MCF 10A (cell line): ENCODE data around the gene CPA3. TPM values are rescaled to one million over a fixed set of nuclear protein-coding genes. Genes with fewer than 3 reads are reported as not detected.

Source experiments
- BruUV-seq: library from RNA; stranded (reverse); fragments of 400-500 nt; replicated peaks from 2 replicates; lab custom pipeline; 2021; lab: Mats Ljungman, UMichigan
- CTCF ChIA-PET: fragments of 300-600 bp; sonication (Branson Sonifier 250); formaldehyde crosslinking; extraction: SDS; loops from one replicate; lab custom pipeline; 2021; ENCODE audit warnings: antibody characterized with exemption, inconsistent platforms; lab: Yijun Ruan, JAX
- POLR2A ChIA-PET: fragments of 300-600, 350-650 bp; sonication (Branson Sonifier 250); formaldehyde crosslinking; extraction: SDS; loops from one replicate; lab custom pipeline; 2020; ENCODE audit warnings: antibody characterized with exemption, inconsistent platforms; lab: Yijun Ruan, JAX
- DNase-seq: peaks from one replicate; pipeline ENCODE4 v3.0.0-alpha.2; 2018; ENCODE audit not compliant: unreplicated experiment
- H3K27ac Mint-ChIP-seq: one replicate; pipeline ENCODE4 v1.8.0; 2022; ENCODE audit warnings: mild to moderate bottlenecking, low read depth, mixed read lengths; ENCODE audit not compliant: unreplicated experiment
- H3K27me3 Mint-ChIP-seq: one replicate; pipeline ENCODE4 v1.8.0; 2022; ENCODE audit warnings: mixed read lengths; ENCODE audit not compliant: insufficient read depth, unreplicated experiment
- H3K36me3 Mint-ChIP-seq: one replicate; pipeline ENCODE4 v1.8.0; 2022; ENCODE audit warnings: mild to moderate bottlenecking, moderate library complexity, mixed read lengths; ENCODE audit not compliant: insufficient read depth, unreplicated experiment
- H3K4me1 Mint-ChIP-seq: one replicate; pipeline ENCODE4 v1.8.0; 2022; ENCODE audit warnings: mixed read lengths; ENCODE audit not compliant: insufficient read depth, unreplicated experiment
- H3K4me3 Mint-ChIP-seq: one replicate; pipeline ENCODE4 v1.8.0; 2022; ENCODE audit warnings: mild to moderate bottlenecking, moderate library complexity, mixed read lengths; ENCODE audit not compliant: unreplicated experiment
- H3K9me3 Mint-ChIP-seq: one replicate; pipeline ENCODE4 v1.8.0; 2022; ENCODE audit warnings: mixed read lengths; ENCODE audit not compliant: unreplicated experiment
- intact Hi-C: fragments of 100-400 bp; cut with micrococcal nuclease; formaldehyde crosslinking; loops from 2 replicates; pipeline ENCODE4 v1.14.1; 2022
- total RNA-seq: library from RNA; stranded (reverse); gene quantifications from 2 replicates; pipeline ENCODE4 v1.2.3, GENCODE V29; 2022
- TF ChIP-seq, protein P1 (sequence below): fragments of 200-600 bp; IDR thresholded peaks from one replicate; pipeline ENCODE4 v1.8.0; 2022; ENCODE audit warnings: antibody characterized with exemption, mild to moderate bottlenecking; ENCODE audit not compliant: unreplicated experiment

The CPA3 gene
- total RNA-seq, 1 experiment from 2014 or later = not detected

DNA sequence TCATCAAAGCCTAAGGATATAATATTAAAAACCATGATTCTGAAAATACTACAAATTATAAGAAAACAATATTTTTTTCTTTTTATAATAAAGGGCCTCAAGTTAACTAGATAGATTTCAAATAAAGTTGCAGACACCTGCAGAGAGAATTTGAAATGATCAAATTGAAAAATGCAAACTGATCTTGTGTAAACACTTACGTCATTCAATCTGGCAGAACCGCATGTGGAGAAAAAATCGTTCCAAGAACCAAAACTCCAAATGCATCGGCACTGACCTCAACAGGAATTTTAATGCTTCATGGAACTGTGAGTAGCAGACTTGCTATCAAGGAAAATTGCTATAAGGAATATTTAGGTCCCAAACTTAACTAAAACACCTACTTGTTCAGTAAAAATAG is 17.2 kb downstream of the CPA3 start:
- H3K27ac Mint-ChIP-seq = no peak overlapping the region
- peaks cover 68% of the 10 kb centered on the region for H3K27me3 Mint-ChIP-seq
- POLR2A ChIA-PET = no interaction called here
- H3K4me1 Mint-ChIP-seq = no peaks in the 10 kb centered on the region
- TF ChIP-seq, protein P1, sequence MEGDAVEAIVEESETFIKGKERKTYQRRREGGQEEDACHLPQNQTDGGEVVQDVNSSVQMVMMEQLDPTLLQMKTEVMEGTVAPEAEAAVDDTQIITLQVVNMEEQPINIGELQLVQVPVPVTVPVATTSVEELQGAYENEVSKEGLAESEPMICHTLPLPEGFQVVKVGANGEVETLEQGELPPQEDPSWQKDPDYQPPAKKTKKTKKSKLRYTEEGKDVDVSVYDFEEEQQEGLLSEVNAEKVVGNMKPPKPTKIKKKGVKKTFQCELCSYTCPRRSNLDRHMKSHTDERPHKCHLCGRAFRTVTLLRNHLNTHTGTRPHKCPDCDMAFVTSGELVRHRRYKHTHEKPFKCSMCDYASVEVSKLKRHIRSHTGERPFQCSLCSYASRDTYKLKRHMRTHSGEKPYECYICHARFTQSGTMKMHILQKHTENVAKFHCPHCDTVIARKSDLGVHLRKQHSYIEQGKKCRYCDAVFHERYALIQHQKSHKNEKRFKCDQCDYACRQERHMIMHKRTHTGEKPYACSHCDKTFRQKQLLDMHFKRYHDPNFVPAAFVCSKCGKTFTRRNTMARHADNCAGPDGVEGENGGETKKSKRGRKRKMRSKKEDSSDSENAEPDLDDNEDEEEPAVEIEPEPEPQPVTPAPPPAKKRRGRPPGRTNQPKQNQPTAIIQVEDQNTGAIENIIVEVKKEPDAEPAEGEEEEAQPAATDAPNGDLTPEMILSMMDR = no peak
- CTCF ChIA-PET = interaction anchor here (0.5 to 3.0 kb wide), 2 partner anchors 21 to 36 kb away, joined by 3 to 23 read pairs; no protein-coding TSS in a partner anchor
- intact Hi-C loops = no loop called here
- no peak overlapping the region for H3K4me3 Mint-ChIP-seq
- no peak for DNase-seq
- no peaks in the 10 kb centered on the region for H3K36me3 Mint-ChIP-seq
- BruUV-seq = no TSS peak
- H3K9me3 Mint-ChIP-seq = no peaks in the 10 kb centered on the region

DNA sequence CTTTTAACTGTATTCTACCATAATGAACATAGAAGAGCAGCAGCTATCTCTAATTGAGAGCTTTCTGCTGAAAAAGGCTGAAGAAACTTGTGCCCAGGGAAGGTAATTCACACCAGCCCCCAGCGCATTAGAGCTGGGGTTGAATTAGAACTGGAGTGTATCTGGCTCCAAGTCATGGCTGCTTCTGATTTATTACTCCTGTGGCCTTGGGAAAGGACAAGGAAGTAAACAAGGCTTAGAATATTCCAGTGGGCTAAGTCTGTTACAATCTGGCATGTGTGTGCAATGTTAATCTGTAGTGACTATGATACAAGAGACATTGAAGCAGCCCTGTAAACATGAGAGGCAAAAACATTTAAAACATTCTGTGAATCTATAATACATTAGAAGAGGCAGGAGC is 18.1 kb downstream of the CPA3 start:
- DNase-seq = no peak
- H3K27me3 Mint-ChIP-seq = peaks cover 68% of the 10 kb centered on the region
- H3K4me1 Mint-ChIP-seq = no peaks in the 10 kb centered on the region
- TF ChIP-seq, protein P1 = no peak
- no TSS peak for BruUV-seq
- ChIA-PET CTCF (interaction anchor here (1.0 kb wide), 1 partner anchor 9 kb away, joined by 3 read pairs; no protein-coding TSS in a partner anchor), POLR2A (interaction anchor here (0.6 kb wide), 1 partner anchor 24 kb away, joined by 3 read pairs; no protein-coding TSS in a partner anchor)
- no peak overlapping the region for H3K27ac Mint-ChIP-seq
- H3K9me3 Mint-ChIP-seq = no peaks in the 10 kb centered on the region
- H3K36me3 Mint-ChIP-seq = no peaks in the 10 kb centered on the region
- no peak overlapping the region for H3K4me3 Mint-ChIP-seq
- intact Hi-C loops = no loop called here

DNA sequence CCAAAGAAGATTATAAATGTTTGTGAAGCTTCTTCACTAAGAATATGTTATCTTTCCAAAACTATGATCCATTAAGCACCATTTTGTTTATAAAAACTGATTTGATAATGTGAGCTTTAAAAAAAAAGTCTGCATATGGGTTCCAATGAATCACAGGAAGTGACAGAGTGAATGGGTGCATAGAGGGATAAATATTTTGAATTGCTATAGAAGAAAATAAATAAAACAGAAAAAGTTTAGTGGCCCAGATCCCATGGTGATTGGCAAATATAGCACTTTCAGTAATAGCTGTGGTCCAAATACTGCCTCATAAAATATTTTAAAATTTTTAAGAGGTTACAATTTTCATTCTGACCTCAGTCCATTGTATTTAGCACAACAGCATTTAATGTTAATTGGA is 19.2 kb downstream of the CPA3 start:
- no peaks in the 10 kb centered on the region for H3K36me3 Mint-ChIP-seq
- H3K4me3 Mint-ChIP-seq = no peak overlapping the region
- intact Hi-C loops = no loop called here
- H3K9me3 Mint-ChIP-seq = no peaks in the 10 kb centered on the region
- no peak for DNase-seq
- no peaks in the 10 kb centered on the region for H3K4me1 Mint-ChIP-seq
- H3K27me3 Mint-ChIP-seq = peaks cover 68% of the 10 kb centered on the region
- no peak overlapping the region for H3K27ac Mint-ChIP-seq
- TF ChIP-seq, protein P1 = no peak
- ChIA-PET POLR2A (no interaction called here), CTCF (interaction anchor here (0.6 kb wide), 1 partner anchor 49 kb away, joined by 4 read pairs; no protein-coding TSS in a partner anchor)
- BruUV-seq = no TSS peak

DNA sequence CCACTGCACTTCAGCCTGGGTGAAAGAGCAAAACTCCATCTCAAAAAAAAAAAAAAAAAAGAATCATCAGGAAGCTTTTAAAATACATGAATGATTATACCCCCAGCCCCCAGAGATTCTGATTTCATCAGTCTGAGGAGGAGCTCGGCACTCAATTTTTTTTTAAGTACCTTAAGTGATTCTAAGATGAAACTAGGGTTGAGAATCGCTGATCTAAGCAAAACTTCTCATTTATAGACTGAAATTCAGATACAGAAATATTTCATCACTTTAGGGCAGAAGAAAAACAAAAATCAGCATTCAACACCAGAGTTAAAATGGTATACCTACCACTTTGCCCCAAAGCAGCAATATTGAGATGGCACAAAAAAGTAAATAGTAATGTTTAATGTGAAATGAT is 24.7 kb downstream of the CPA3 start:
- BruUV-seq = no TSS peak
- intact Hi-C loops = no loop called here
- no peak for DNase-seq
- Mint-ChIP-seq H3K27me3 (peaks cover 86% of the 10 kb centered on the region), H3K4me1 (no peaks in the 10 kb centered on the region), H3K36me3 (no peaks in the 10 kb centered on the region), H3K4me3 (no peak overlapping the region), H3K27ac (no peak overlapping the region), H3K9me3 (no peaks in the 10 kb centered on the region)
- ChIA-PET CTCF (interaction anchor here (0.5 kb wide), 2 partner anchors 176 to 234 kb away, joined by 3 read pairs; no protein-coding TSS in a partner anchor), POLR2A (no interaction called here)
- TF ChIP-seq, protein P1 = no peak
